HG03025 (cell line): ENCODE results near the gene SEPTIN11.

Experiments used
- ATAC-seq: cut with Tn5 transposase; IDR thresholded peaks from one replicate; pipeline ENCODE4 v1.9.1; 2021; ENCODE audit warnings: mild to moderate bottlenecking, moderate library complexity; ENCODE audit not compliant: unreplicated experiment, low FRiP score

Gene SEPTIN11

DNA sequence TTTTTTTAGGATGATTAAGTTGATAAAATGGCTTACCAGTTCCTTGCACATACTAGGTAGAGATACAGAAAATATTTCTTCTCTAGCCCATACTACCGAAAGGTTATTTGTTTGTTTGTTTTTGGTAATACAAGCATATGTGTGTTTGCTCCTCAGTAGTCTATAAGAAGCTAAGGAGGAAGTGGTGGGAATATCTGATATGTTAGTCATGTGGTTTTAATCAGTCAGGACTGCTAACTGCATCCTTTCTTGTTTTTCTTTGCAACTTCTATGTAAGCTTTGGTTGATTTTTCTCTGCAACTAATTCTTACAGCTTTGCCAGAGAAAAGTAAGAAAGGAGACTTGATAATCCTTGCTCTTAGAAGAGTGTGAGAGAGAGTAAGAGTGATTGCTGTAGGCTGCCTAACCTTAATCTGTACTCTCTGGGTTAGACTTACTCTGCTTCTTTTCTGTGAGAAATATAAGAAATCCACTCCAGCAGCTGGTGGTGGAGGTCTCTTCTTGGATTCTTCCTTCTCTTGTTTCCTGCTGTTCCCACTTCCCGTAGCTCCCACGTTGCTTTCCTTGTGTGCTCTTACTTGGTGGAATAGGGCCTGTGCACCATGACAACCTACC lies 28.3 kb downstream of the SEPTIN11 start:
- no peak for ATAC-seq

DNA sequence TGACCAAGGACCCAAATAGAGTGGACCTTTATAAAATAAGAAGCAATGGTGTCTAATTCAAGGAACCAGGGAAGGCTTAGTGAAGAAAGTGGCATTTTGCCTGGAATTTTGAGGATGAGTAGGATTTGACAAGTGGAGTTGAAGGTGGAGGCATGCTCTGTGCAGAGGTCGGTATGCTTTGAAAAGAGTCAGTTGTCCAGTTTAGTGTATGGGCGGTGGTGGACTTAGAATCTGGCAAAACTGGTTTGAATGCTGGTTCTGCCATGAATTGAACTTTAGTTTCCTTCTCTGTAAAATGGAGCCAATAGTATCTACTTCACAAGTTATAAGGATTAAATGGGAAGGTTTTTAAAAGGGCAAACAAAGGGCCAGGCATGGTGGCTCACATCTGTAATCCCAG lies 29.7 kb downstream of the SEPTIN11 start:
- ATAC-seq: no peak

DNA sequence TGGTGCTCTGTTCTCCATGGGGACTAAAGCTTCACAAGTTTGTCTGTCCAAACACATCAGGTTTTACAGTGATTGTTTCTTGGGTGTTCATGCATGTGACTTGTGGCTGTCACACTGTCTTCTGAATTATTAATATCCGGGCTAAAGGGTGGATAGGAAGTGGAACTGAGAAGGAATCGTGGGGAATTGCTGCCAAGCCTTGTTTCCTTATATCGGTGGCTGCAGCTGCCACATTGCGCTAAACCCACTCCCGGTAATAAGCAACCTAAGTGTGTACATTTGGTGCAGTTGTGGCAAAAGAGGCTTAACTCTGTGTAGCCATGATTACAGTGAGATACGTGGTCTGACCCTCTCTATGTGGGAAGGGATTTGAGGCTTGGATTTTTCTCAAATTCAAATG lies 30.7 kb downstream of the SEPTIN11 start:
- no peak for ATAC-seq

DNA sequence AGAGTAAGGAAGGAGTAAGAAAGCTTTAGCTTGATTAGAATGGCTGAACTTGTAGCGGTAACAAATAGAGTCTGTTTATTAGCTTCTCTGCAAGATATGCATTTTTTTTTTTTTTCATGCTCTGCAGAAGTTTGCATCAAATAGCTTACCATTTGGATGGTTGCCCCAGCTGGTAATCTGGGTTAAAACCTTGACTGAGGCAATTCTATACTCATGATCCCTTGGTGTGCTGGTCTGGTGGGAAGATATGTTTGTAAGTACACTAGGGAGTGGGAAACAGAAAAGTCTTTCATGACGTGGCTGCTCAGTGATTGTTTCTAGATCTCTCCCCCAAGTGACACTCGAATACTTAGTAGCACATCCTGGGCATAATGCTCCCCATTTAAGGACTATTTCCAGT lies 32.1 kb downstream of the SEPTIN11 start:
- no peak for ATAC-seq

DNA sequence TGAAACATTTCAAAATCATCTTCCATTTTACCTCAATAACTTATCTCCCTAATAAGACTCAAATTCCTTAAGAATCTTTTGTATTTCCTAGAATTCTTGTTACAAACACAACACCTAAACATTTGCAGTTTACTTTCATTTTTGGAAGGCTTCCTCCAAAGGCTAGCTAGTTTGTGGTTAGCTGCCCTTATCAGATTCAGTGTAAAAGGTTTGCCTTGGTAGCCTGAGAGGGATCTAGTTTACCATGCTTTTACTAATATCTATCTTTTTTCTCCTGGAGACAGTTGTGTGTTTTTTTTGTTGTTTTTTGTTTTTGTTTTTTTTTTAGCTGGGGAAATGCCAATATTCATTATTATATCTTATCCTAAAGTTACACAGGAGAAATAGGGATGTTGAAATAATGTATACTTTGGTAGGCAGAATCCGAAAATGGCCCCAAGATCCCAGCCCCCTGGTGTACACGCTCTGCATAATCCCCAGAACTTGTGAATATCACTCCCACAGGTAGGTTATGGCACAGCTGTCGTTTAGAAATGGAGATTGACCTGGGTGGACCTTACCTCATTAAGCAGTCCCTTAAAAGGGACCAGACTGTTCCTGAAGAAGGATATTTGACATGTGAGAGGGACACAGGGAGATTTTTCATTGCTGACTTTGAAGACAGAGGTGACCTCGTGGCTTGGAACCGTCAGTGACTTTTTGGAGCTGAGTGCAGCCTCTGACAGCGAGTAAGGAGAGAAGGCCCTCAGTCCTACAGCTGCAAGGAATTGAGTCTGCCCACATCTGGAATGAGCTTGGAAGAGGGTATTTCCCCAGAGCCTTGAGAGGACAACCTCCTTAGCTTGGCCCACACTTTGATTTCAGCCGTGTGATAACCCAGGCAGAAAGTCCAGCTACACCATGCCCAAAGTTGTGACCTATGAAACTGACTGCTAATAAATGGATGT lies 33.4 kb downstream of the SEPTIN11 start:
- ATAC-seq: no peak

DNA sequence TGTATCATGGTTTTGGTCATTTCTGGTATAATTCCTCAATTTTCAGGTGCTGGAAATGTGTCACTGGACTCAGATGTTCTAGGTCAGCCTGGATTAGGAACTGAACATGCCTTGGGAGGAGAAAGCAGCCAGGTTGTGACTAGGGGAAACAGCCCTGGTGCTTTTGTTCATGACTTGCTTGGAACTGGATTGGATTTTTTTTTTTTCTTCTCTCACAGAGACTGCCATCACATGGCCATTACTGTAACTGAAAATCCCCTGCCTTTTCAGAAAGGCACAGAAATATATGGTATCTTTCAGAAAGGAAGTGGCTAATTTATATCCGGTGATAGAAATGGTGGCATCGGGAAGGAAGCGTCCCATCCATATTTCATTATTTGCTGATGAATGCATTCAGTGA lies 34.6 kb downstream of the SEPTIN11 start:
- no peak for ATAC-seq

DNA sequence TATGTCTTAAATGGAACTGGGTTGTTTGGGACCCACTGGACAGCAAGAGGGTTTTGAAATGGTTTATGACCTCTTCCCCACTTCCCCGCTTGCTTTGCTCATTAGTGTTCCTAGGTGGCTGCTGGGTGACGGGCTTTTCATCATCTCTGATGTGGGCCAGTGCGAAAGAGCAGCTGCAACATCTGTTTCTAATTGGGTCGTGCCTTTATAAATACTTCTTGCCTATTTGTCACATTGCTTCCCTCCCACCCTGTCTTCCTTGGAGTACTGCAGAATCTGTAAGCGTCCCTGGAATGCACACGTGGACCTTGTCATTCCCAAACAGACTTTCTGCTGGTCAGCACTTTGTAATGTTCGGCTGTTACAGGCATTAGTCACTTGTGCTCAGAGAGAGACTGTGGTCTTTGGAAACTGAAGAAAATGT lies 35.2 kb downstream of the SEPTIN11 start:
- no peak for ATAC-seq

DNA sequence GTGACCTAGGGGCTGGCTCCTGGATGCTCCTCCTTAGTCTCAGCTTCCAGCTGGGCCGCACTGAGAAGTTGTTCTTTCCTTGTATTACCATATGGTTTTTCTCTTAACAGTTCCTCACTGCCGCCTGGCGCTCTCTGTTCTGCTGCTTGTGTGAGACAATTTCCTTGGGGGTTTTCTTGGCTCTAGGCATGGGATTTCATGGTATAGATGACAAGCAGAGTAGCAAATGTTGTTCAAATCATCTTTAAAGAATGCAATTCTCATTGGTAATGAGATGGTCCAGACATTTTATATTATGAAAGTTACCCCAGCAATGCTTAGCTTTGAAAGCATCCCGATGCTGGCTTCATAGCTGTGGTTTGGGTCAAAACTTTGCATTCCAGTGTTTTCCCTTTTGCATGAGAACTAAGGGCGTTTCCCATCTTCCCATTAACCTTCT lies 37.6 kb downstream of the SEPTIN11 start:
- ATAC-seq: no peak

DNA sequence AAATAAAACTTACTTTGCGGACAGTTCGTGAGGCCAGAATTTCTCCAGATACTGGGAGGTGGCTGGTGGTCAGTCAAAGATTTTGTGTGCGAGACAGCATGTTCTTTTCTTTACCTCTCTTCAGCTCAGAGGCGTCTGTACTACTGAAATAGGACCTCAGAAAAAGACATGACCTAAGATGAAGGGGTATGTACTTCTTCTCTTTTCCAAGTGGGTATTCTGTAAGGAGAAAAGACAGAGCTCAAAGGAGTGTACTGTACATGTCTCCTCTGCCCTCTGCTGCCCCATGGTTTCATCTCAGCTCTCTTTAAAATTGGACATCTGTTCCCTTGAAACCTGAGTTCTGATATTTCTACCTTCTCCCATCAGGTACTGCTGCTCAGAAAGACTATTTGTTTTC lies 38.1 kb downstream of the SEPTIN11 start:
- no peak for ATAC-seq

DNA sequence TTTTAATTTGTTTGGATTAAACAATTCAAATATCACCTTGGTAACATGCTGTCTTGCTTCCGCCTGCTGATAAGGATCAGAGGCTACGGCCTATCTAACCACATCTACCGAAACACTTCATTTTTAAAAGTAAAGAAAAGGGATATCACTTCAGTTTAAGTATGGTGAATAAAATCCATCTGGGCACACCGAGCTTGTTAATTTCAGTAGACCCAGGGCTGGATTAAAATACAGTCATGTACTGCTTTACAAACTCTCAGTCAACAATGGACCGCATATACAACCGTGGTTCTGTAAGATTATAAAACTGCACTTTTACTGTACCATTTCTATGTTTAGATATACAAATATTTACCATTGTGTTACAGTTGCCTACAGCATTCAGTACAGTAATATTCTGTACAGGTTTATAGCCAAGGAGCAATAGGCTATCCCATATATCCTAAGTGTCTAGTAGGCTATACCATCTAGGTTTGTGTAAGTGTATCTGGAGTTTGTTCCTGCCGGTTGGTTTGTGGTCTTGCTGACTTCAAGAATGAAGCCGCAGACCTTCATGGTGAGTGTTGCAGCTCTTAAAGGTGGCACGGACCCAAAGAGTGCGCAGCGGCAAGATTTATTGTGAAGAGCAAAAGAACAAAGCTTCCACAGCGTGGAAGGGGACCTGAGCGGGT lies 40.0 kb downstream of the SEPTIN11 start:
- ATAC-seq: no peak

DNA sequence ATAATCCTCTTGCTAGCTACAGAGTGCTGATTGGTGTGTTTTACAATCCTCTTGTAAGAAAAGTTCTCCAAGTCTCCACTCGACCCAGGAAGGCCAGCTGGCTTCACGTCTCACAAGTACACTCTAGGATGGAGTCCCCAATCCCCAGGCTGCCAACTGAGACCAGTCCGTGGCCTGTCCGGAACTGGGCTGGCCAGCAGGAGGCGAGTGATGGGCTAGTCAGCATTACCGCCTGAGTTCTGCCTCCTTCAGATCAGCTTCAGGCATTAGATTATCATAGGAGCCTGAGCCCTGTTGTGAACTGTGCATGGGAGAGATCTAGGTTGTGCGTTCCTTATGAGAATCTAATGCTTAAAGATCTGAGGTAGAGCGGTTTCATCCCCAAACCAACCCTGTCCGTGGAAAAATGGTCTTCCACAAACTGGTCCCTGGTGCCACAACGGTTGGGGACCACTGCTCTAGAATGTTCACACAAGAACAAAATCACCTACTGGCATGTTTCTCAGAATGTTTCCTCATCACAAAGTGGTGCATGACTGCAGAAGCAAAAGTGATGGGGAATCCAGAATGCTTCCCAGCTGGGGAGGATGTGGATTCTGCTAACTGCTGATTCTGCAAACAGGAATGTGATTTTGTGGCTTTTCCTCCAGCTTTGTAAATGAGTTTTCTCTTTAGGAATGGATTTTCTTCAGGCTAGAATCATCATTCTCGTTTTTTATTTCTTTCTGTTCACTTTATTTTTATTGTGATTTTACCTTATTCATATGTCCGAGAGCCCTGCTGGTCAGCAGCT lies 40.9 kb downstream of the SEPTIN11 start:
- ATAC-seq: no peak

DNA sequence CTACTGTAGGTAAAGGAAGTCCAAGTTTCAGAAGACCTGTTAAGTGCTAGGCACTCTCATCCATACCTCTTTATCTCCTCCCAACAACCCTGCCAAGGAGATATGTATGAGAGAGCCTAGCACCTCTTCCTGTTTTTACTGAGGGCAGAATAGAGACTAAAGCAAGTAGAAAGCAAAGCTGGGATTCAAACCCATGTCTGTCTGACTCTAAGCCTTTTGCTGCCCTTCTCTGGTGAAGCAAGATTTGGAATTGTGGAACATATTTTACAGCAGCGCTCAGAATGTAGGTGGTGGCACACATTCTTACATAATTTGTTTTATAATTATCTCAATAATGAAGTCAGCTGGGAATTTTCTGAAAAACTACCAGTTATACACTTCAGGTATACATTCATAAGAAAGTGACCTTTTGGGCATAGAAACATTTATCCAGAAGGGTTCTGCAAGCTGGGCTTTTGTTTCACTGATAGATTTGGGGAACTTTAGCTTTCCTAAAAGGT lies 41.7 kb downstream of the SEPTIN11 start:
- ATAC-seq: no peak

DNA sequence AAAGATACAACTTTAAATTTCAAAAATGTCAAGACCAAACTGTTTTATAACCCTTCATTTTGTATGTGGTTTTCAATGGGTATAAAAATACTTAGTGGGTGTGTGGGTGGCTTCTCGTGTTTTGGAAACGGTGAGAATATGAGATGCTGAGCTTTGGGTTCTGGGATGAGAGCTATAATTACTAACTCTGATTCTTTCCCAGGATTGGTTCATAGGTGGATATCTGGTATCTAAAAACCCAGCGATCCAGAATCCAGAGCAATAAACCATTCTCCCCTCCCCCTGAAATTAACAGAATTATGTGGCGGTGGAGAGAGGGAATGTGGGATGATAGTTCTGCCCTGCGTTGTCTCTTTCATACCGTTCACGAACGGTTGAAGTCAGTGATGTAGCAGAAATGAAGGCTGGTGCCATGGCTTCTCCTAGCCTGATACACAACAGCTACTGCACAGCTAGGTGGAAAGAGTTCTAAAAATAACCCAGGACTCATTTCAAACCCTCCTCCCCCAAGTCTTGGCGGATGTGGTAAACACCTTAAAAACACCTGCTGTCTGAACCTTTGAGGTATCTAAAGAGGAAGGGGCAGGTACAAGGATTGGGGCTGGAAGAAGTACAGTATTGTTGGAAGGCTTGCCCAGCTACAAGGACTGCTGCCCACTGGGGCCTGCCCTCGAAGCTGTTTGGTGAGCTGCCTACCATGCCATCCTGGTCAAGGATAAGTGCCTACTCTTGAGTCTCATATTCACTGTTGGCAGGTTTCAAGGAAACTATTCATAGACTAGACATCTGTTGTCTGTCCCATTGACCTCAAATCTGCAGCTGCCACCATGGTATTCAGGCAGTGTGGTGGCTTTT lies 44.5 kb downstream of the SEPTIN11 start:
- ATAC-seq: peak; percentile 67

DNA sequence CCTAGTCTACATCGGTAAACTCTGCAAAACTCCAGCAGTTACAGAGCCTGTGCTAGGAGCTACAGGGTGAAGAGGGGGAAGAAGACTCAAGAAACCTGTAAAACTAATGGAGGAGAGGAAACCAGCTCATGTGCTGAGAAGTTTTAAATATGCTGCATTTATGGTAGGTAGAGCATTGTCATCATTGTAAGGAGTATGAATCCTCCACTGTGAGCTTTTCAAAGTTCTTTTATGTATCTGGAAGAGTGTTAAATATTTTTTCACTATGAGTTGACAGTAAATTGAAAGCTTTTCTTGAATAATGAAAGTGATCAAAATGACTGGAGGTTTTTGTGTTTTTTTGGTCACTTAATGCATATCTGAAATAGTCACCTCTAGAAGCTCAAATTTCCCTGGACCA lies 46.2 kb downstream of the SEPTIN11 start:
- no peak for ATAC-seq

DNA sequence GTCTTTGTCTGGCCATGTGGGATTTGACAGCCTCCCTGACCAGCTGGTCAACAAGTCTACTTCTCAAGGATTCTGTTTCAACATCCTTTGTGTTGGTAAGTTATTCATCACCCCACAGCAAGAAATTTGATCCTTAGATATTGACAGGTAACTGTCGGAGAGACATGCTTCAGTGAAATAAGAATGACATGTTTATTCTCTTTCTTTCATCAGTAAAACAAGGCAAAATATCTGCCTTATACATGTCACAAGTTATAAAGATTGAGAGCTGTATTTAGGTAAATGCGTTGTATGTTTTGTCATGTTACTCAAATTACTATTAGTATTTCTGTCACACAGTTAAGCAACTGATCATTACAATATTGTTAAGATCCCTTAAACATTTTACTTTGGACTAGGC lies 46.9 kb downstream of the SEPTIN11 start:
- no peak for ATAC-seq

DNA sequence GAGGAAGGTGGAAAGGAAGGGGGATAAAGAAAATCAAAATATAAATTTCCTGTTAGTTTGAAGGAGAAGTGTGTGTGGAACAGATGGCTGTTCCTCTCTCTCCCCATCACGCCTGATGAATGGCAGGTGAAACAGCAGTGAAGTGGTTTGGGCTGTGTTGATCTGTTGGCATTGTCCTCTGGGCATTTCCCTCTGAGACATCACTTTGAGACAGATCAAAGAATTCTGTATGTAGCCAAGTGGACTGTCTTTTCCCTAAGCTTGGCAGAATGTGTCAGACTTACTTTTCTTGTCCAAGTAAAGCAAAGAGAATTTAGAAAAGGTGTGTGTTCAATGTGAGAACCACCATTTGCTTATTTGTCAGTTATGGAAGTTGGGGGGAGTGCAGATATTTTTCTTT lies 47.5 kb downstream of the SEPTIN11 start:
- no peak for ATAC-seq

DNA sequence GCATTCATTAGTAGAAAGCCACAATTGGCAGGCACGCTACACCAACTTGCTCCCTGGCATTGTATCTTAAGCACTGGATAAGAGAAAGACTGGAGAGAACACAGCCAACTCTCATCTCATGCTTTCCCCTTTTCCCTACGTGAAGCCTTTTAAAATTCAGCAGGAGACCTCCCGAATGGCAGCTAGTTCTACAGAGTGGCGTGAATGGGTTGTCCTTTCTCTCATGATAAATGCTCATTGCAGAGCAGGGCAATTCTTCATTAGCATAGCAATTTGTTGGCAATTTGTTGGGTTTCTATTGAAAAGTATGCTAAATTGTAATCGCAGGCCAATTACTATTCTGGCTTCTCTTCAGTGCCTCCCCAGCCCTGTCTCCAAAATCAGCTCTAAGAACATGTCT lies 48.0 kb downstream of the SEPTIN11 start:
- no peak for ATAC-seq

DNA sequence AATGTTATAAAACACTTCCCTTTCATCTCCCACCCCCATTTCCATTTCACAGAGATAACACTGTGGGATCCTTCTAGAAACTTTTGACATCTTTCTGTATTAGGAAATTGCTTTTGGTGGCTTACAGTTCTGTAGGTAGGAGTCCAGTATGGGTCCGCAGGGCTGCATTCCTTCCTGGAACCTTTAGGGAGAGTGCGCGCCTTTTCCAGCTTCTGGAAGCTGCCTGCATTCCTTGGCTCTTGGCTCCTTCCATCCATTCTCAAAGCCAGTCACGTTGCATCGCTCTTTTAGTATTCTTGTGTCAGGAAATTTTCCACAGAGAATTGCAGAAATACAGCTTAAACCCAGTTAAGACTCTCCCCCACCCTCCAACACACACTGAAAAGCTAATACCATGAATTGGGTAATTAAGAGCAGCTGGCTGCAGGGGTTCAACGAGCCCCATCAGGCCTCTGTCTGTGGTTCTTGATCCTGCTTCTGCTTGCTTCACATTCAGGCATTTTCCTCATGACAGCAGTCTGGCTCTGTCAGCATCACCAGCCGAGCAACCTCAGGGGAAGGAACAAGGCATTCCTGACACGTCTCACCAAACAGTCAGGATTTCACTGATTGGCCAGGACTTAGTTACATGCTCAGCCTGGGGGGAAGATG lies 48.8 kb downstream of the SEPTIN11 start:
- ATAC-seq: no peak
